Loucy (cell line): Measurements from ENCODE around the gene ZNF500.

Experiments
- CTCF ChIP-seq: fragments of 200-600 bp; sonication (generic); conservative IDR thresholded peaks from 2 replicates; pipeline ENCODE4 v1.5.1; 2014; ENCODE audit warnings: mild to moderate bottlenecking, antibody characterized with exemption, low read length
- EZH2phosphoT487 ChIP-seq: fragments of 200-600 bp; IDR thresholded peaks from 2 replicates; pipeline ENCODE4 v1.6.1; 2018; ENCODE audit warnings: antibody characterized with exemption, mild to moderate bottlenecking, moderate library complexity, borderline replicate concordance

DNA sequence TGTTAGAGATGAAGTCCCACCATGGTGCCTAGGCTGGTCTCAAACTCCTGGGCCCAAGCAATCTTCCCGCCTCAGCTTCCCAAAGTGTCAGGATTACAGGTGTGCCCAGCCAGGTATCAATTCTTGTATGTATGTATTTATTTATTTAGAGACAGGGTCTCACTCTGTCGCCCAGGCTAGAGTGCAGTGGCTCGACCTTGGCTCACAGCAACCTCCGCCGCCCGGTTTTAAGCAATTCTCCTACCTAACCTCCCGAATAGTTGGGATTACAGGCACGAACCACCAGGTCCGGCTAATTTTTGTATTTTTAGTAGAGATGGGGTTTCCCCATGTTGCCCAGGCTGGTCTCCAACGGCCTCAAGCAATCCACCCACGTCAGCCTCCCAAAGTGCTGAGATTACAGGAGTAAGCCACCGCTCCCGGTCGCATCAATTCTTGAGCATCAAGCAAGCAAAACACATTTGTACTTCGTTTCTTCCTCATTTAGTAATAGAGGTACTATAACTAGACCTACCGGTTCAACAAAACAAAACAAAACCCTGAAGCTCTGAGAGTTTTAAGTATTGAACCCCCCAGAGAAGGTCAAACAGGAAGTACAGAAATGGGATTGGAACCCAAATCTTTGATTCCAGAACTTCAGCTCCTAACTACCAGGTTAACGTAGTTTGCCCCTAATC lies 1.0 kb upstream of the ZNF500 start:
- TF ChIP-seq CTCF = no peak
- no peak for TF ChIP-seq EZH2phosphoT487
